Uterus (tissue), 2 donors: ENCODE measurements around the gene RGS7.

Experiments used
- POLR2A ChIP-seq, 2 donors: fragments of 450-650 bp; IDR thresholded peaks; one replicate each; pipeline ENCODE4 v1.6.1; 2016; ENCODE audit warnings: antibody characterized with exemption in 2 of 2, mild to moderate bottlenecking in 1 of 2, moderate library complexity in 1 of 2
- TF ChIP-seq, protein P1 (sequence below), 4 experiments: fragments of 200-600 bp in 2 of 4; fragments of 450-650 bp in 2 of 4; sonication (generic) in 2 of 4; IDR thresholded peaks; one replicate each; pipeline ENCODE4 v1.5.1; 2016 to 2019; ENCODE audit warnings: antibody characterized with exemption in 4 of 4, mild to moderate bottlenecking in 2 of 4, moderate library complexity in 1 of 4

DNA sequence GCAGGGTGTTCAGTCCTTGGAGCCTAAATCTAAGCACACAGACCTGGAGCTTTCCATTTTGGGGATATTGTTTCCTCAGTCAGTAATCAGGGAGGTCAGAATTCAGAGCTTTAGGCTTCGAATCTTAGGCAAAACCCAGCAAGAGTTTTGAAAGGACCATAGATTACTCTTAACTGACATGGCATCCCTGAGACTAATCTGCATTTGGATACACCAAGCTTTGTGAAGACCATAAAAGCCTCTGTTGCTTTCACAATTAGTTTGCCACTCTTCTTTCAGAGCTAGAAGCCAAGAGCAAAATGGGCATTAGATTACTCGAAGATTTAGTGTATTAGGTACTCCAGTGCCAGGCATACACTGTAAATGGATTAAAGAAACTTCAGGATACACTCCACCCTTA is 613.3 kb downstream of the RGS7 start:
- no peak for TF ChIP-seq POLR2A (IDR thresholded peaks at IDR 0.05)
- TF ChIP-seq, protein P1, sequence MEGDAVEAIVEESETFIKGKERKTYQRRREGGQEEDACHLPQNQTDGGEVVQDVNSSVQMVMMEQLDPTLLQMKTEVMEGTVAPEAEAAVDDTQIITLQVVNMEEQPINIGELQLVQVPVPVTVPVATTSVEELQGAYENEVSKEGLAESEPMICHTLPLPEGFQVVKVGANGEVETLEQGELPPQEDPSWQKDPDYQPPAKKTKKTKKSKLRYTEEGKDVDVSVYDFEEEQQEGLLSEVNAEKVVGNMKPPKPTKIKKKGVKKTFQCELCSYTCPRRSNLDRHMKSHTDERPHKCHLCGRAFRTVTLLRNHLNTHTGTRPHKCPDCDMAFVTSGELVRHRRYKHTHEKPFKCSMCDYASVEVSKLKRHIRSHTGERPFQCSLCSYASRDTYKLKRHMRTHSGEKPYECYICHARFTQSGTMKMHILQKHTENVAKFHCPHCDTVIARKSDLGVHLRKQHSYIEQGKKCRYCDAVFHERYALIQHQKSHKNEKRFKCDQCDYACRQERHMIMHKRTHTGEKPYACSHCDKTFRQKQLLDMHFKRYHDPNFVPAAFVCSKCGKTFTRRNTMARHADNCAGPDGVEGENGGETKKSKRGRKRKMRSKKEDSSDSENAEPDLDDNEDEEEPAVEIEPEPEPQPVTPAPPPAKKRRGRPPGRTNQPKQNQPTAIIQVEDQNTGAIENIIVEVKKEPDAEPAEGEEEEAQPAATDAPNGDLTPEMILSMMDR (IDR thresholded peaks at IDR 0.05): no peak
